ENCODE data around the gene TMEM223.
"Not testable (repeated sequence)": the region's sequence is repeated elsewhere in the genome, so short reads cannot be mapped to it uniquely, and the experiment has no call there.

The TMEM223 gene

DNA sequence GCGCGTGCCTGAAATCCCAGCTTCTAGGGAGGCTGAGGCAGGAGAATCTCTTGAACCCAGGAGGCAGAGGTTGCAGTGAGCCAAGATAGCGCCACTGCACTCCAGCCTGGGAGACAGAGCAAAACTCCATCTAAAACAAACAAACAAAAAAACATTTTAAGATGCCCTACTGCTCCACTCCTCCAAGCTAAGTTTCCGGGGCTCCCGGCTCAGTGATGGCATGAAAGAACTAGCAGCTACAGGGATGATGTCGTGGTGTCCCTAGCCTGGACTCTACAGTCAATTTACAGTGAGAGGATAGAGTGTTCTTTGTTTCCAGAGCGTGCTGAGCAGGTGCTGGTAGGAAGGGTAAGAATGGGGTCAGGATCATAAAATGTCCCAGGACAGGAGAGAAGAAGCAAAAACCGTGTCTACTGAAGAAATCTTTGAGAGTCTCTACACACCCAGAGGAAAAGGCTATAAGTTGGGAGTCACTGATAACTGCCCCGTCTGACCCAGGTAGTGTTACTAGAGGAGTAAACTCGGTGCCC is 36.7 kb downstream of the TMEM223 start:
- no peak overlapping the region for H3K27ac ChIP-seq (ENCODE audit: insufficient read depth in 1 of 2, low read depth in 1 of 2, low read length in 2 of 2, poor library complexity in 1 of 2, severe bottlenecking in 2 of 2)
- H3K27me3 ChIP-seq (replicated peaks in 2 of 5; ENCODE audit: control insufficient read depth in 4 of 5, insufficient read depth in 5 of 5, low read length in 4 of 5): no peaks in the 10 kb centered on the region
- WGBS (ENCODE audit: insufficient coverage): 94% methylated on average over 5 of the region's 10 CpGs
- peaks cover 2 to 18% (median 12%) of the 10 kb centered on the region in 4 experiments for H3K4me1 ChIP-seq (ENCODE audit: control extremely low read depth in 1 of 4, control insufficient read depth in 4 of 4, insufficient read depth in 4 of 4, low read length in 3 of 4)
- no peak overlapping the region for H3K4me3 ChIP-seq (ENCODE audit: control insufficient read depth in 1 of 7, extremely low read depth in 1 of 7, insufficient read depth in 4 of 7, low read depth in 2 of 7, low read length in 6 of 7)
- no peaks in the 10 kb centered on the region for H3K9me3 ChIP-seq (ENCODE audit: control extremely low read depth in 1 of 5, control insufficient read depth in 4 of 5, insufficient read depth in 2 of 5, low read depth in 1 of 5, low read length in 4 of 5)
- H3K36me3 ChIP-seq (ENCODE audit: control insufficient read depth in 4 of 4, insufficient read depth in 4 of 4, low read length in 3 of 4): peaks cover 0 to 15% (median 9%) of the 10 kb centered on the region in 4 experiments
- POLR2A ChIA-PET: no interaction called here
- DNase-seq: no peak
- CTCF ChIA-PET: interaction anchor here (0.8 to 1.3 kb wide), 2 partner anchors 14 to 17 kb away, joined by 3 to 4 read pairs; no protein-coding TSS in a partner anchor

DNA sequence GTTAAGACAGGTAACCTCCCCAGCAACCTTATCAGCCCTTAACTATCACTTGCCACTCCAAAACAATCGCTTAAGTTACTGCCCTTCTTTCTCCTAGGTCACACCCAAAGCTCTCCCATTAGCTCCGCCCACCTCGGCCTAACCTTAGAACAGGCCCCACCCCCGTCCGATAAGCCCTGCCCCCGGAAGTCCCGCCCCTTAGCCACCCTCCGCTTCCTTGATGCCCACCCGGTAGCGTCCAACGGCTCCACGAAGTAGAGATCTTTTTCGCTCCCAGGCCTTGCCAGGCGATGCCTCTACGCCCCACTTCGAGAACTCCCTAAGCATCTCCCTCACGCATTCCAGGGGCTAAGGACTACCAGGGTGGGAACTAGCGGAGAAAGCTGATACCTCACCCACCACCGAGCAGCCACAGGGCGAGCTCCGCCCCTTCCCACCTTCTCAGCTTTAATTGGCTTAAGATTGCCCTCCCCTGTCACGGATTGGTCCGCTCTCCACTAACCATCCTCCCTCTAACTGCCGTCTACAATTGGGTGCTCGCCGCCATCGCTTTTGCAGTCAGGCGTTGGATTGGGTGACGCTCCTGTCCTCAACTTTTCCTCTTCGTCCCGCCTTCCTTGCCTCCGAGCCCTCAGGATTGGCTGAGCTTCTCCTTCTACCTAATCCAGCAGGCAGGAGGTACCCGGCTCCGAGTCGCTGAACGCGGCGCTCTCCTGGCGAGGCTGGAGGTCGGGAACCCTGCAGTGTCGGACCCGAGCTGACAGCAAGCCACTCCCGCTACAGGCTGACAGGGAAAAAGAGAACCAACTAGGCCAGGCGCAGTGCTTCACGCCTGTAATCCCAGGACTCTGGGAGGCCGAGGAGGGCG is 37.8 kb downstream of the TMEM223 start, which contains the start of gene ZBTB3:
Gene ZBTB3 (minus strand): TSS at position 425 of the 868 bp plus-strand sequence. CDS start 496 bp downstream, outside the sequence.
- Histone ChIP-seq H3K4me1 (ENCODE audit: control extremely low read depth in 1 of 4, control insufficient read depth in 4 of 4, insufficient read depth in 4 of 4, low read length in 3 of 4) (peaks cover 4 to 20% (median 12%) of the 10 kb centered on the region in 4 experiments), H3K36me3 (ENCODE audit: control insufficient read depth in 4 of 4, insufficient read depth in 4 of 4, low read length in 3 of 4) (peaks cover 0 to 17% (median 9%) of the 10 kb centered on the region in 4 experiments), H3K4me3 (ENCODE audit: control insufficient read depth in 1 of 7, extremely low read depth in 1 of 7, insufficient read depth in 4 of 7, low read depth in 2 of 7, low read length in 6 of 7) (peak within 1 kb of the TSS; percentile 80 to 97 (median 92)), H3K27ac (ENCODE audit: insufficient read depth in 1 of 2, low read depth in 1 of 2, low read length in 2 of 2, poor library complexity in 1 of 2, severe bottlenecking in 2 of 2) (peak within 1 kb of the TSS; percentile 90 to 91), H3K27me3 (replicated peaks in 2 of 5; ENCODE audit: control insufficient read depth in 4 of 5, insufficient read depth in 5 of 5, low read length in 4 of 5) (no peaks in the 10 kb centered on the region), H3K9me3 (ENCODE audit: control extremely low read depth in 1 of 5, control insufficient read depth in 4 of 5, insufficient read depth in 2 of 5, low read depth in 1 of 5, low read length in 4 of 5) (no peaks in the 10 kb centered on the region)
- peak; percentile 100 for DNase-seq
- 0% methylated on average over 46 of the region's 47 CpGs for WGBS (ENCODE audit: insufficient coverage)
- POLR2A ChIA-PET: interaction anchor here (0.6 to 1.5 kb wide), 17 partner anchors 8 to 163 kb away, joined by 3 to 15 read pairs (median 3); partner anchors contain the start of genes C11orf98, CSKMT, HNRNPUL2 and INTS5
- CTCF ChIA-PET: interaction anchor here (0.7 to 2.6 kb wide), 17 partner anchors 9 to 109 kb away, joined by 3 to 11 read pairs (median 3); partner anchors contain the start of genes HNRNPUL2 and TMEM179B

DNA sequence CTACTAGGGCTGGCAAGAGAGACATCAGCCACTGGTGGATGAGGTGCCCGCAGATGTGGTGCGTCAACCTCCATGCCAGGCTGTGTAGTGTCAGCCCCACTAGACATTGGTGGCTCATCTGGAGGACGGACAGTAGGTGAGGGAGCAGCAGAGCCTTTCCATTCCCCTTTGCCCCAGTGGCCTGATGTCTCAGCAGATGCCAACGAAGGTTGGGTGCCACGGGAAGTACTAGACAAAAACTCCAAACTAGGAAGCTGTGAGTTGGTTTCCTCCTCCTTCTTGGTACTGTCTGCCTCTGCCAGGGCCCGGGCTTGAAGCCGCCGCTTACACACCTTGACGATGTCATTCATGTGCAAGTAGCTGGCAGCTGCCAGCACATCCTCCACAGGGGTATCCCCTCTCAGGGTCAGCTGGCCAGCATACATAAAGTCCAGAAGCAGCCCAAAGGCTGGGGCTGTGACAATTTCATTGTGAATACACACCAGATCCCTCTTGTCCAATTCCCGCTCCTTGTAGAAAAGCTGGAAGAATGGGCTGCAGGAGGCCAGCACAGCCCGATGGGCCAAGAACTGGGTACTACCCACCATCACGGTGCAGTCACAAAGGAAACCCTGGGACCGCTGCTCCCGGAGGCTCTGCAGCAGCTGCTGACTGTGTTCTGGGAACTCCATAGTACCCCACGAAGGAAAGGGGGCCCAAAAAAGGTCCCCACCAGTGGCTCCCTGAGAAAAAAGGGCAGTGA is 38.6 kb downstream of the TMEM223 start:
- 78% methylated on average over 14 of the region's 15 CpGs for WGBS (ENCODE audit: insufficient coverage)
- Histone ChIP-seq H3K36me3 (ENCODE audit: control insufficient read depth in 4 of 4, insufficient read depth in 4 of 4, low read length in 3 of 4) (peaks cover 0 to 18% (median 9%) of the 10 kb centered on the region in 4 experiments), H3K9me3 (ENCODE audit: control extremely low read depth in 1 of 5, control insufficient read depth in 4 of 5, insufficient read depth in 2 of 5, low read depth in 1 of 5, low read length in 4 of 5) (no peaks in the 10 kb centered on the region), H3K4me3 (ENCODE audit: control insufficient read depth in 1 of 7, extremely low read depth in 1 of 7, insufficient read depth in 4 of 7, low read depth in 2 of 7, low read length in 6 of 7) (peak overlapping the region in 6 of 7 experiments; percentile 80 to 97 (median 94)), H3K4me1 (ENCODE audit: control extremely low read depth in 1 of 4, control insufficient read depth in 4 of 4, insufficient read depth in 4 of 4, low read length in 3 of 4) (peaks cover 4 to 21% (median 14%) of the 10 kb centered on the region in 4 experiments), H3K27ac (ENCODE audit: insufficient read depth in 1 of 2, low read depth in 1 of 2, low read length in 2 of 2, poor library complexity in 1 of 2, severe bottlenecking in 2 of 2) (peak overlapping the region; percentile 90 to 91), H3K27me3 (replicated peaks in 2 of 5; ENCODE audit: control insufficient read depth in 4 of 5, insufficient read depth in 5 of 5, low read length in 4 of 5) (no peaks in the 10 kb centered on the region)
- POLR2A ChIA-PET: interaction anchor here (0.6 to 1.5 kb wide), 15 partner anchors 14 to 102 kb away, joined by 3 to 15 read pairs (median 4); partner anchors contain the start of genes C11orf98, CSKMT, HNRNPUL2 and INTS5
- CTCF ChIA-PET: interaction anchor here (0.9 to 2.6 kb wide), 12 partner anchors 9 to 110 kb away, joined by 3 to 11 read pairs (median 5); partner anchors contain the start of gene TMEM179B
- DNase-seq: no peak

DNA sequence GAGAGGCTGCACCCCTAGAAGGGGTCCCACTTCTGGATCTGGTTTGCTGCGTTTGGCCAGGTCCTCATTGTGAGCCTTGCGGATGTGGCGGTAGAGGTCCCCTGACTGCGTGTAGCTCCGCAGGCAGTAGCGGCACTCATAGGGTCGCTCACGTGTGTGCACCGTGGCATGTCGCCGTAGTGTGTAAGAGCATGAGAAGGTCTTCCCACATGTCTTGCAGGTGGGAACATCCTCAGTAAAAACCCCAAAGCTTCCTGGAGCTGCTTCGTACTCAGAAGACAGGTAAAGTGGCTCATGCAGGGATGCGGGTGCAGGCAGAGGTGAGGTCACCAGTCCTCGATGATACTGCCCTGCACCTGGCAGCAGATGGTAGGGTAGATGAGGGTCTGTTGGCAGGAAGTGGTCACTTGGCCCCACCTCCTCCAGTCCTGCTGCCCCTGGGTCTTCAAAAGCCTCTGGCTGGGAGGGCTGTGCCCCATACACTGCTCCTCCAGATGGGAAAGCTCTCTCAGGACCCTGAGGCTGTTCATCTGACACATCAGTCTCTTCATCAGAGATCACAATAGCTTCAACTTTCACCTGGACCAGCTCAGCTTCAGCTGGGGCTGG is 39.5 kb downstream of the TMEM223 start:
- 95% methylated on average over 13 of the region's 14 CpGs for WGBS (ENCODE audit: insufficient coverage)
- Histone ChIP-seq H3K9me3 (ENCODE audit: control extremely low read depth in 1 of 5, control insufficient read depth in 4 of 5, insufficient read depth in 2 of 5, low read depth in 1 of 5, low read length in 4 of 5) (no peaks in the 10 kb centered on the region), H3K4me1 (ENCODE audit: control extremely low read depth in 1 of 4, control insufficient read depth in 4 of 4, insufficient read depth in 4 of 4, low read length in 3 of 4) (peaks cover 4 to 22% (median 15%) of the 10 kb centered on the region in 4 experiments), H3K27ac (ENCODE audit: insufficient read depth in 1 of 2, low read depth in 1 of 2, low read length in 2 of 2, poor library complexity in 1 of 2, severe bottlenecking in 2 of 2) (peak overlapping the region in 1 of 2 experiments; percentile 91), H3K27me3 (replicated peaks in 2 of 5; ENCODE audit: control insufficient read depth in 4 of 5, insufficient read depth in 5 of 5, low read length in 4 of 5) (no peaks in the 10 kb centered on the region), H3K36me3 (ENCODE audit: control insufficient read depth in 4 of 4, insufficient read depth in 4 of 4, low read length in 3 of 4) (peaks cover 0 to 18% (median 9%) of the 10 kb centered on the region in 4 experiments), H3K4me3 (ENCODE audit: control insufficient read depth in 1 of 7, extremely low read depth in 1 of 7, insufficient read depth in 4 of 7, low read depth in 2 of 7, low read length in 6 of 7) (no peak overlapping the region)
- no peak for DNase-seq
- ChIA-PET CTCF (interaction anchor here (0.6 to 2.6 kb wide), 9 partner anchors 9 to 1232 kb away, joined by 3 to 11 read pairs (median 5); partner anchors contain the start of gene POLR2G), POLR2A (interaction anchor here (1.0 to 1.2 kb wide), 2 partner anchors 9 to 29 kb away, joined by 4 to 5 read pairs; partner anchors contain the start of gene POLR2G)

DNA sequence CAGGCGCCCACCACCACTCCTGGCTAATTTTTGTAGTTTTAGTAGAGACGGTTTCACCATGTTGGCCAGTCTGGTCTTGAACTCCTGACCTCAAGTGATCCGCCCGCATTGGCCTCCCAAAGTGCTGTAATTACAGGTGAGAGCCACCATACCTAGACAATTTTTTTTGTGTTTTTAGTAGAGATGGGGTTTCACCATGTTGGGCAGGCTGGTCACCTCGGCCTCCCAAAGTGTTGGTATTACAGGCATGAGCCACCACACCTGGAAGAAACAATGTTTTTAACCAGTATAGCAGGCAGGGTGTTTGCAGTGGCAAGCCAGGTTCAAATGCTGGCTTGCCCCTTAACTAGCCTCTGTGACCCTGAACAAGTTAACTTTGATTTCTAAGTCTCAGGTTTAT is 41.9 kb downstream of the TMEM223 start:
- H3K27ac ChIP-seq (ENCODE audit: insufficient read depth in 1 of 2, low read depth in 1 of 2, low read length in 2 of 2, poor library complexity in 1 of 2, severe bottlenecking in 2 of 2); H3K9me3 ChIP-seq (ENCODE audit: control extremely low read depth in 1 of 5, control insufficient read depth in 4 of 5, insufficient read depth in 2 of 5, low read depth in 1 of 5, low read length in 4 of 5); DNase-seq; H3K4me3 ChIP-seq (ENCODE audit: control insufficient read depth in 1 of 7, extremely low read depth in 1 of 7, insufficient read depth in 4 of 7, low read depth in 2 of 7, low read length in 6 of 7); POLR2A ChIA-PET; CTCF ChIA-PET; H3K27me3 ChIP-seq (replicated peaks in 2 of 5; ENCODE audit: control insufficient read depth in 4 of 5, insufficient read depth in 5 of 5, low read length in 4 of 5): not testable (repeated sequence)
- 100% methylated on average over 3 of the region's 5 CpGs for WGBS (ENCODE audit: insufficient coverage)
- Histone ChIP-seq H3K4me1 (ENCODE audit: control extremely low read depth in 1 of 4, control insufficient read depth in 4 of 4, insufficient read depth in 4 of 4, low read length in 3 of 4) (peaks cover 4 to 22% (median 15%) of the 10 kb centered on the region in 4 experiments), H3K36me3 (ENCODE audit: control insufficient read depth in 4 of 4, insufficient read depth in 4 of 4, low read length in 3 of 4) (peaks cover 0 to 18% (median 9%) of the 10 kb centered on the region in 4 experiments)

DNA sequence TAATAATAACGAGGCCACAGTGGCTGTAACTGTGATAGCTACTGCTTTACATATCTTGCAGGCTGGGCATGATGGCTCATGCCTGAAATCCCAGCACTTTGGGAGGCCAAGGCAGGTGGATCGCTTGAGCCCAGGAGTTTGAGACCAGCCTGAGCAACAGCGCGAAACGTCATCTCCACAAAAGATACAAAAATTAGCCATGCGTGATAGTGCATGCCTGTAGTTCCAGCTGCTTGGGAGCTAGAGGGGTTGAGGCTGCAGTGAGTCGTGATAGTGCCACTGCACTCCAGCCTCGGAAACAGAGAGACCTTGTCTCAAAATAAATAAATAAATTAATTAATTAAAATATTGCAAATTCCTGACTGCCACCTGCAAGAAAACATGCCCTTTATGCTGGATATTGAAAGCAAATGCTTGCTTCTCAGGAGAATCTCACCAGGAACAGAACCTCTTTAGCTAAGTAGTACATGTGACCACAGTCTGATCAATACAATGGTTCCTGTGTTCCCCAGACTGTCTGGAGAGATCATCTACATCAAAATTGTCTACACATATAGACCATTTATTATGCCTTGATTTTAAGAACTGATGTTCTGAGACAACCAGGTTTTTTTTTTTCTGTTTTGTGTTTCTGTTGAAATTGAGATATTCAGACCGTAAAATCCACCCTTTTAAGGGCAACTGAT is 44.2 kb downstream of the TMEM223 start:
- peaks cover 0 to 12% (median 6%) of the 10 kb centered on the region in 4 experiments for H3K36me3 ChIP-seq (ENCODE audit: control insufficient read depth in 4 of 4, insufficient read depth in 4 of 4, low read length in 3 of 4)
- 94% methylated on average over 6 of the region's 9 CpGs for WGBS (ENCODE audit: insufficient coverage)
- no peaks in the 10 kb centered on the region for H3K27me3 ChIP-seq (replicated peaks in 2 of 5; ENCODE audit: control insufficient read depth in 4 of 5, insufficient read depth in 5 of 5, low read length in 4 of 5)
- no peak overlapping the region for H3K4me3 ChIP-seq (ENCODE audit: control insufficient read depth in 1 of 7, extremely low read depth in 1 of 7, insufficient read depth in 4 of 7, low read depth in 2 of 7, low read length in 6 of 7)
- DNase-seq: no peak
- CTCF ChIA-PET: interaction anchor here (0.6 to 1.5 kb wide), 6 partner anchors 9 to 95 kb away, joined by 3 to 7 read pairs (median 4); no protein-coding TSS in a partner anchor
- no peak overlapping the region for H3K27ac ChIP-seq (ENCODE audit: insufficient read depth in 1 of 2, low read depth in 1 of 2, low read length in 2 of 2, poor library complexity in 1 of 2, severe bottlenecking in 2 of 2)
- POLR2A ChIA-PET: no interaction called here
- peaks cover 0 to 8% (median 4%) of the 10 kb centered on the region in 4 experiments for H3K4me1 ChIP-seq (ENCODE audit: control extremely low read depth in 1 of 4, control insufficient read depth in 4 of 4, insufficient read depth in 4 of 4, low read length in 3 of 4)
- H3K9me3 ChIP-seq (ENCODE audit: control extremely low read depth in 1 of 5, control insufficient read depth in 4 of 5, insufficient read depth in 2 of 5, low read depth in 1 of 5, low read length in 4 of 5): no peaks in the 10 kb centered on the region
